ENCODE measurements around the gene IZUMO4.

IZUMO4 gene

DNA sequence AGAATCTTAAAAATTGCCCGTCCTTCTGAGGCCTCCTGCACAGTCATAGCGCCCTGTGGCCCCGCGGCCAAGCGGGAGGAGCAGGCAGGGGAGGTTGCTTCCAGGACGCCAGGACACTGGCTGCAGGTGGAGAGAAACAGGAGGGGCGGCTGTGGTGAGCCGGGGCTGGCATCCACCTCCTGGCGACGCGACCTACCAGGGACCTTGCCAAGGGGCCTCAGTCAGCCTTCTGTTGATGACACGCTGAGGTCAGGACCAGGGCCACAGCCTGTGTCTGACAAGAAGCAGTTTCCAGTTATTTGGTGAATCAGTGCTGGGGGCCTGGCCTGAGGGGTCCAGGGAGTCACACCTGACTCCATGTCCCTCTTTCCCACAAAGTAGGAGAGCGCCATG lies 32.3 kb upstream of the IZUMO4 start:
- in situ Hi-C loops (cut with HindIII; ENCODE audit: low sequenced_read_pairs), result no loop called here
- no peak for DNase-seq (ENCODE audit: low read depth)
- TF ChIP-seq, protein P1, sequence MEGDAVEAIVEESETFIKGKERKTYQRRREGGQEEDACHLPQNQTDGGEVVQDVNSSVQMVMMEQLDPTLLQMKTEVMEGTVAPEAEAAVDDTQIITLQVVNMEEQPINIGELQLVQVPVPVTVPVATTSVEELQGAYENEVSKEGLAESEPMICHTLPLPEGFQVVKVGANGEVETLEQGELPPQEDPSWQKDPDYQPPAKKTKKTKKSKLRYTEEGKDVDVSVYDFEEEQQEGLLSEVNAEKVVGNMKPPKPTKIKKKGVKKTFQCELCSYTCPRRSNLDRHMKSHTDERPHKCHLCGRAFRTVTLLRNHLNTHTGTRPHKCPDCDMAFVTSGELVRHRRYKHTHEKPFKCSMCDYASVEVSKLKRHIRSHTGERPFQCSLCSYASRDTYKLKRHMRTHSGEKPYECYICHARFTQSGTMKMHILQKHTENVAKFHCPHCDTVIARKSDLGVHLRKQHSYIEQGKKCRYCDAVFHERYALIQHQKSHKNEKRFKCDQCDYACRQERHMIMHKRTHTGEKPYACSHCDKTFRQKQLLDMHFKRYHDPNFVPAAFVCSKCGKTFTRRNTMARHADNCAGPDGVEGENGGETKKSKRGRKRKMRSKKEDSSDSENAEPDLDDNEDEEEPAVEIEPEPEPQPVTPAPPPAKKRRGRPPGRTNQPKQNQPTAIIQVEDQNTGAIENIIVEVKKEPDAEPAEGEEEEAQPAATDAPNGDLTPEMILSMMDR (IDR thresholded peaks at IDR 0.05; ENCODE audit: low read depth, low read length, missing control alignments), result no peak

DNA sequence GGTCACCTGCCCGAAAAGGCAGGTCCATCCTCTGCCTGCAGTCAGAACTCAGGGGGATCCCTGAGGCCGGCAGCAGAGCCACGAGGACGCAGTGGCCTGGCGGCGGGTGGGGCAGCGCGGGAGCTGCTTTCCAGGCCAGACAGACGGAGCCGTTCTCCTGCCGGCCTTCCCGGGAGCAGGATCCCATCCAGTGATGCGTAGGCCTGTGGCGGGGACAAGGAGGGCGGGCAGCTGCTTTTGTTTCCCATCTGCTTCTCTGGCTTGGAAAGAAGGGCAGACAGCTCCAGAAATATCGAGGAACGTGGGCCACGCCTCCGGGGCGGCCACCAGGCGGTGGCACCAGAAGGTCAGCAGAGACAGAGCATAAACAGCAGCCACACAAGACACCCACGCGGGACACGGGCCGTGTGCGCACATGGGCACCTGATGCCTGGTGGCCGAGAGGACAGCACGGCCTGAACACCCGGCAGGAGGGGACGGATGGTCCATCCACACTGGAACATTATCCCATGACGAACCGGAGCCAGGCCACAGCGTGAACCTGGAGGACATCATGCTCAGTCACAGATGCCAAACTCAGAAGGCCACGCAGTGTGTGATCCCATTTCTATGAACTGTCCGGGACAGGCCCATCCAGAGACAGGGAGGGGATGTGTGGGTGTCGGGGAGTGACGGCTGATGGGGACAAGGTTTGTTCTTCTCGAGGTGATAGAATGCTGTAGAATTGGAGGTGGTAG lies 31.8 kb upstream of the IZUMO4 start:
- no peak for DNase-seq (ENCODE audit: low read depth)
- in situ Hi-C loops (cut with HindIII; ENCODE audit: low sequenced_read_pairs), result no loop called here
- TF ChIP-seq, protein P1 (IDR thresholded peaks at IDR 0.05; ENCODE audit: low read depth, low read length, missing control alignments), result no peak
- H3K4me3 ChIP-seq (ENCODE audit: low read depth, low read length), result no peak overlapping the region

More for the DNA sequence above, 32.3 kb upstream of the IZUMO4 start:
- no peak overlapping the region for H3K4me3 ChIP-seq (ENCODE audit: low read depth, low read length)

DNA sequence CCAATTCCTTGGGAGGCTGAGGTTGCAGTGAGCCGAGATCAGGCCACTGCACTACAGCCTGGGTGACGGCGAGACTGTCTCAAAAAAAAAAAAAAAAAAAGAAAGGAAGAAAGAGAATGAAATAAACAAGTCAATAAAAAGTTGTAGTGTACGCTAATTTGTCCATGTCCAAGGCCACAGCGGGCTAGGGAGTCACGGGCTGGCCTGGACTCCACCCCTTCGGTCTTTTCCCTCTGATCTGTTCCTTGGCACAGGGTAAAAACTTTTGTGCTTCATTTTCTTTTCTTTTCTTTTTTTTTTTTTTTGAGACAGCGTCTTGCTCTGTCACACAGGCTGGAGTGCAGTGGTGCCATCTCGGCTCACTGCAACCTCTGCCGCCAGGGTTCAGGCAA lies 26.3 kb upstream of the IZUMO4 start:
- TF ChIP-seq, protein P1 (IDR thresholded peaks at IDR 0.05; ENCODE audit: low read depth, low read length, missing control alignments), result no peak
- no peak for DNase-seq (ENCODE audit: low read depth)
- in situ Hi-C loops (cut with HindIII; ENCODE audit: low sequenced_read_pairs), result no loop called here
- H3K4me3 ChIP-seq (ENCODE audit: low read depth, low read length), result no peak overlapping the region

GRCh38 chr19:2070986-2071673 lies 25.6 kb upstream of the IZUMO4 start:
- no peak for DNase-seq (ENCODE audit: low read depth)
- in situ Hi-C loops (cut with HindIII; ENCODE audit: low sequenced_read_pairs), result no loop called here
- TF ChIP-seq, protein P1 (IDR thresholded peaks at IDR 0.05; ENCODE audit: low read depth, low read length, missing control alignments), result no peak

GRCh38 chr19:2072757-2073551 lies 23.8 kb upstream of the IZUMO4 start:
- TF ChIP-seq, protein P1 (IDR thresholded peaks at IDR 0.05; ENCODE audit: low read depth, low read length, missing control alignments), result no peak
- in situ Hi-C loops (cut with HindIII; ENCODE audit: low sequenced_read_pairs), result no loop called here
- no peak overlapping the region for H3K4me3 ChIP-seq (ENCODE audit: low read depth, low read length)

More at GRCh38 chr19:2070986-2071673, 25.6 kb upstream of the IZUMO4 start:
- H3K4me3 ChIP-seq (ENCODE audit: low read depth, low read length), result no peak overlapping the region

DNA sequence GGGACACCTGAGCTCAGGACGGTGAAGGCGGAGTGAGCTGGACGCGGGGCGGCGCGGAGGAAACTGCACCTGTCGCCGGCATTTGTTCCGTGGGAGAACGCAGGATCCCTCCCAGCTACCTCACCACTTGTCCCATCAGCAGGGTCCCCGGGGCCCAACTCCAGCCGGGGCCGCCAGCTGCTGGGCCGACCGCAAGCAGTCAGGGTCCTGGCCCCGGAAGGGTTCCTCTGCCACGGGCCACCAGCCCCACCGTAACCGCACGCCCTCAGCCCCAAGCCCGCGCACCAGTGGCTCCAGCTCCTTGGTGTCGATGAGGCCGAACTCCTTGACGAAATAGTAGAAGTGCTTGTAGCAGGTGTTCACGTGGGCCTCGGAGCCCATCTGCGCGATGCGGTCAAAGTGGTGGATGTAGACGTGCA lies 20.2 kb upstream of the IZUMO4 start:
- no peak for DNase-seq (ENCODE audit: low read depth)
- in situ Hi-C loops (cut with HindIII; ENCODE audit: low sequenced_read_pairs), result no loop called here
- no peak overlapping the region for H3K4me3 ChIP-seq (ENCODE audit: low read depth, low read length)
- TF ChIP-seq, protein P1 (IDR thresholded peaks at IDR 0.05; ENCODE audit: low read depth, low read length, missing control alignments), result no peak

More at GRCh38 chr19:2072757-2073551, 23.8 kb upstream of the IZUMO4 start:
- no peak for DNase-seq (ENCODE audit: low read depth)
